Liver (tissue), 9 donors: Measurements from ENCODE around the gene TMEM232. TPM values are rescaled to one million over a fixed set of nuclear protein-coding genes. Genes with fewer than 3 reads are reported as not detected.

Source experiments
- DNase-seq: peaks from one replicate; pipeline ENCODE4 v3.0.0-alpha.2; 2017; ENCODE audit warnings: low spot score
- H3K27ac ChIP-seq, 2 donors: one replicate each; pipeline ENCODE4 v1.7.0; 2013; ENCODE audit warnings: inconsistent platforms in 2 of 2, low read length in 2 of 2, control low read depth in 1 of 2, low read depth in 1 of 2, mild to moderate bottlenecking in 1 of 2
- H3K27me3 ChIP-seq, 4 donors: one replicate each; pipeline versions ENCODE4 v1.6.1 to v1.7.0; 2013; ENCODE audit warnings: low read length in 3 of 4, inconsistent platforms in 1 of 4, mild to moderate bottlenecking in 1 of 4, moderate library complexity in 1 of 4; ENCODE audit not compliant: control insufficient read depth in 4 of 4, insufficient read depth in 4 of 4
- H3K36me3 ChIP-seq, 4 donors: one replicate each; pipeline versions ENCODE4 v1.6.1 to v1.7.0; 2013; ENCODE audit warnings: low read length in 3 of 4, mild to moderate bottlenecking in 3 of 4, low read depth in 1 of 4, moderate library complexity in 1 of 4; ENCODE audit not compliant: control insufficient read depth in 4 of 4, insufficient read depth in 3 of 4
- H3K4me1 ChIP-seq, 4 donors: one replicate each; pipeline versions ENCODE4 v1.6.1 to v1.7.0; 2013; ENCODE audit warnings: low read length in 3 of 4, mild to moderate bottlenecking in 3 of 4, moderate library complexity in 1 of 4; ENCODE audit not compliant: control insufficient read depth in 4 of 4, insufficient read depth in 4 of 4
- H3K4me3 ChIP-seq, 3 donors: one replicate each; pipeline versions ENCODE4 v1.6.1 to v1.7.0; 2013; ENCODE audit warnings: low read length in 3 of 3, control low read depth in 1 of 3, low read depth in 1 of 3, mild to moderate bottlenecking in 1 of 3
- H3K9ac ChIP-seq, 2 donors: one replicate each; pipeline ENCODE4 v1.7.0; 2013; ENCODE audit warnings: low read length in 2 of 2, mild to moderate bottlenecking in 2 of 2, moderate library complexity in 2 of 2, control low read depth in 1 of 2, low read depth in 1 of 2
- H3K9me3 ChIP-seq, 4 donors: one replicate each; pipeline versions ENCODE4 v1.6.1 to v1.7.0; 2013; ENCODE audit warnings: low read length in 3 of 4; ENCODE audit not compliant: control insufficient read depth in 4 of 4
- ATF3 ChIP-seq: IDR thresholded peaks from 2 replicates; pipeline ENCODE4 v1.6.1; 2016; ENCODE audit warnings: antibody characterized with exemption
- EGR1 ChIP-seq, 2 donors: IDR thresholded peaks; 2 replicates each; pipeline ENCODE4 v1.6.1; 2016 to 2018; ENCODE audit warnings: antibody characterized with exemption in 2 of 2, low read depth in 2 of 2
- FOXA1 ChIP-seq: IDR thresholded peaks from 2 replicates; pipeline ENCODE4 v1.6.1; 2016; ENCODE audit warnings: antibody characterized with exemption
- FOXA2 ChIP-seq: IDR thresholded peaks from 2 replicates; pipeline ENCODE4 v1.6.1; 2016; ENCODE audit warnings: antibody characterized with exemption
- GABPA ChIP-seq, 2 donors: IDR thresholded peaks in 1 of 2; conservative IDR thresholded peaks in 1 of 2; 2 replicates each; pipeline ENCODE4 v1.6.1; 2016; ENCODE audit warnings: antibody characterized with exemption in 2 of 2, mild to moderate bottlenecking in 1 of 2, moderate library complexity in 1 of 2
- HNF4A ChIP-seq, 2 donors: conservative IDR thresholded peaks; 2 replicates each; pipeline ENCODE4 v1.6.1; 2016; ENCODE audit warnings: antibody characterized with exemption in 2 of 2, mild to moderate bottlenecking in 2 of 2
- HNF4G ChIP-seq: IDR thresholded peaks from 2 replicates; pipeline ENCODE4 v1.6.1; 2016; ENCODE audit warnings: antibody characterized with exemption
- JUND ChIP-seq, 2 donors: IDR thresholded peaks; 2 replicates each; pipeline ENCODE4 v1.6.1; 2016; ENCODE audit warnings: antibody characterized with exemption in 2 of 2
- NR2F2 ChIP-seq: IDR thresholded peaks from 2 replicates; pipeline ENCODE4 v1.6.1; 2016; ENCODE audit warnings: antibody characterized with exemption
- RAD21 ChIP-seq, 2 donors: IDR thresholded peaks; 2 replicates each; pipeline ENCODE4 v1.6.1; 2016; ENCODE audit warnings: antibody characterized with exemption in 2 of 2, mild to moderate bottlenecking in 2 of 2
- RXRA ChIP-seq, 2 donors: IDR thresholded peaks; 2 replicates each; pipeline ENCODE4 v1.6.1; 2017 to 2018; ENCODE audit warnings: antibody characterized with exemption in 2 of 2, mild to moderate bottlenecking in 1 of 2
- SP1 ChIP-seq: IDR thresholded peaks from 2 replicates; pipeline ENCODE4 v1.6.1; 2018; ENCODE audit warnings: antibody characterized with exemption, mild to moderate bottlenecking
- TAF1 ChIP-seq: conservative IDR thresholded peaks from 2 replicates; pipeline ENCODE4 v1.6.1; 2016; ENCODE audit warnings: antibody characterized with exemption, mild to moderate bottlenecking
- YY1 ChIP-seq: IDR thresholded peaks from 2 replicates; pipeline ENCODE4 v1.6.1; 2016; ENCODE audit warnings: antibody characterized with exemption, mild to moderate bottlenecking
- ZBTB33 ChIP-seq: IDR thresholded peaks from 2 replicates; pipeline ENCODE4 v1.6.1; 2016; ENCODE audit warnings: antibody characterized with exemption
- WGBS: extraction: QIAGEN DNeasy Blood & Tissue Kit; methylation state at CpG from one replicate; pipeline ENCODE4 v1.1.7; 2013; 5-methylcytosine and 5-hydroxymethylcytosine counted together
- polyA plus RNA-seq, 2 donors: library from polyadenylated mRNA; stranded (reverse) in 1 of 2; unstranded in 1 of 2; fragments of 200-250 nt in 1 of 2; fragments of >200 nt in 1 of 2; fragmentation: Nextera tagmentation in 1 of 2; extraction: Ambion mirVana in 1 of 2; gene quantifications; one replicate each; pipeline versions ENCODE4 v1.2.1 to v1.2.3, GENCODE V29; 2013 to 2015
- total RNA-seq, 2 donors: library from RNA; depleted of rRNA; stranded (reverse); fragments of >200 nt; gene quantifications; one replicate each; pipeline ENCODE4 v1.2.3, GENCODE V29; 2014
- TF ChIP-seq, protein P1 (sequence below): fragments of 150-350 bp; IDR thresholded peaks from 2 replicates; pipeline ENCODE4 v1.5.1; 2017; ENCODE audit warnings: improper control_type of control experiment, low read depth, low read length; ENCODE audit not compliant: missing input control
- TF ChIP-seq, protein P2 (sequence below): IDR thresholded peaks from 2 replicates; pipeline ENCODE4 v1.6.1; 2016; ENCODE audit warnings: antibody characterized with exemption
- TF ChIP-seq, protein P3 (sequence below): IDR thresholded peaks from 2 replicates; pipeline ENCODE4 v1.6.1; 2016; ENCODE audit warnings: antibody characterized with exemption, mild to moderate bottlenecking
- donor health status: healthy.
- donor health status: healthy.
- donor health status: healthy.
- donor health status: healthy.
- donor health status: healthy.

The TMEM232 gene
- total and polyA plus RNA-seq, 4 donors: 0.39 to 2.5 (median 1.0) TPM

GRCh38 chr5:110431603-110432002, 294.9 kb downstream of the TMEM232 start (continued):
- TF ChIP-seq, protein P1, sequence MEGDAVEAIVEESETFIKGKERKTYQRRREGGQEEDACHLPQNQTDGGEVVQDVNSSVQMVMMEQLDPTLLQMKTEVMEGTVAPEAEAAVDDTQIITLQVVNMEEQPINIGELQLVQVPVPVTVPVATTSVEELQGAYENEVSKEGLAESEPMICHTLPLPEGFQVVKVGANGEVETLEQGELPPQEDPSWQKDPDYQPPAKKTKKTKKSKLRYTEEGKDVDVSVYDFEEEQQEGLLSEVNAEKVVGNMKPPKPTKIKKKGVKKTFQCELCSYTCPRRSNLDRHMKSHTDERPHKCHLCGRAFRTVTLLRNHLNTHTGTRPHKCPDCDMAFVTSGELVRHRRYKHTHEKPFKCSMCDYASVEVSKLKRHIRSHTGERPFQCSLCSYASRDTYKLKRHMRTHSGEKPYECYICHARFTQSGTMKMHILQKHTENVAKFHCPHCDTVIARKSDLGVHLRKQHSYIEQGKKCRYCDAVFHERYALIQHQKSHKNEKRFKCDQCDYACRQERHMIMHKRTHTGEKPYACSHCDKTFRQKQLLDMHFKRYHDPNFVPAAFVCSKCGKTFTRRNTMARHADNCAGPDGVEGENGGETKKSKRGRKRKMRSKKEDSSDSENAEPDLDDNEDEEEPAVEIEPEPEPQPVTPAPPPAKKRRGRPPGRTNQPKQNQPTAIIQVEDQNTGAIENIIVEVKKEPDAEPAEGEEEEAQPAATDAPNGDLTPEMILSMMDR: no peak
- no peak for TF ChIP-seq TAF1
- TF ChIP-seq FOXA1: no peak
- TF ChIP-seq HNF4G: no peak
- TF ChIP-seq RAD21 (IDR thresholded peaks at IDR 0.05): no peak
- no peak for TF ChIP-seq YY1
- TF ChIP-seq JUND (IDR thresholded peaks at IDR 0.05): no peak
- no peak for TF ChIP-seq SP1

- Histone ChIP-seq H3K9me3 (no peaks in the 10 kb centered on the region), H3K4me1 (no peaks in the 10 kb centered on the region), H3K27ac (no peak overlapping the region), H3K9ac (no peak overlapping the region), H3K36me3 (no peaks in the 10 kb centered on the region), H3K27me3 (no peaks in the 10 kb centered on the region), H3K4me3 (no peak overlapping the region)
- 53% methylated on average over 2 of the region's 2 CpGs for WGBS
- TF ChIP-seq YY1 (no peak), JUND (IDR thresholded peaks at IDR 0.05) (no peak), FOXA1 (no peak), ZBTB33 (no peak), HNF4G (no peak), GABPA (IDR thresholded peaks at IDR 0.05 in 1 of 2, conservative IDR thresholded peaks at IDR 0.05 in 1 of 2) (no peak), EGR1 (IDR thresholded peaks at IDR 0.05; ENCODE audit: low read depth in 2 of 2) (no peak), FOXA2 (no peak), RXRA (IDR thresholded peaks at IDR 0.05) (no peak), NR2F2 (no peak), HNF4A (conservative IDR thresholded peaks at IDR 0.05) (no peak), RAD21 (IDR thresholded peaks at IDR 0.05) (peak; percentile 68 to 71)
- TF ChIP-seq, protein P1: peak; percentile 32
- TF ChIP-seq, protein P2, sequence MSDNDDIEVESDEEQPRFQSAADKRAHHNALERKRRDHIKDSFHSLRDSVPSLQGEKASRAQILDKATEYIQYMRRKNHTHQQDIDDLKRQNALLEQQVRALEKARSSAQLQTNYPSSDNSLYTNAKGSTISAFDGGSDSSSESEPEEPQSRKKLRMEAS: no peak
- DNase-seq: no peak
Observed at GRCh38 chr5:110414360-110414759, 312.1 kb downstream of the TMEM232 start.

- Histone ChIP-seq H3K27me3 (no peaks in the 10 kb centered on the region), H3K36me3 (no peaks in the 10 kb centered on the region), H3K4me3 (no peak overlapping the region), H3K4me1 (no peaks in the 10 kb centered on the region), H3K27ac (no peak overlapping the region), H3K9me3 (no peaks in the 10 kb centered on the region), H3K9ac (no peak overlapping the region)
- WGBS: 92% methylated on average over 2 of the region's 2 CpGs
- no peak for DNase-seq
- TF ChIP-seq HNF4G (no peak), JUND (IDR thresholded peaks at IDR 0.05) (no peak), ATF3 (no peak), TAF1 (no peak), FOXA1 (no peak), GABPA (IDR thresholded peaks at IDR 0.05 in 1 of 2, conservative IDR thresholded peaks at IDR 0.05 in 1 of 2) (no peak)
- TF ChIP-seq, protein P1: no peak
- TF ChIP-seq, protein P3, sequence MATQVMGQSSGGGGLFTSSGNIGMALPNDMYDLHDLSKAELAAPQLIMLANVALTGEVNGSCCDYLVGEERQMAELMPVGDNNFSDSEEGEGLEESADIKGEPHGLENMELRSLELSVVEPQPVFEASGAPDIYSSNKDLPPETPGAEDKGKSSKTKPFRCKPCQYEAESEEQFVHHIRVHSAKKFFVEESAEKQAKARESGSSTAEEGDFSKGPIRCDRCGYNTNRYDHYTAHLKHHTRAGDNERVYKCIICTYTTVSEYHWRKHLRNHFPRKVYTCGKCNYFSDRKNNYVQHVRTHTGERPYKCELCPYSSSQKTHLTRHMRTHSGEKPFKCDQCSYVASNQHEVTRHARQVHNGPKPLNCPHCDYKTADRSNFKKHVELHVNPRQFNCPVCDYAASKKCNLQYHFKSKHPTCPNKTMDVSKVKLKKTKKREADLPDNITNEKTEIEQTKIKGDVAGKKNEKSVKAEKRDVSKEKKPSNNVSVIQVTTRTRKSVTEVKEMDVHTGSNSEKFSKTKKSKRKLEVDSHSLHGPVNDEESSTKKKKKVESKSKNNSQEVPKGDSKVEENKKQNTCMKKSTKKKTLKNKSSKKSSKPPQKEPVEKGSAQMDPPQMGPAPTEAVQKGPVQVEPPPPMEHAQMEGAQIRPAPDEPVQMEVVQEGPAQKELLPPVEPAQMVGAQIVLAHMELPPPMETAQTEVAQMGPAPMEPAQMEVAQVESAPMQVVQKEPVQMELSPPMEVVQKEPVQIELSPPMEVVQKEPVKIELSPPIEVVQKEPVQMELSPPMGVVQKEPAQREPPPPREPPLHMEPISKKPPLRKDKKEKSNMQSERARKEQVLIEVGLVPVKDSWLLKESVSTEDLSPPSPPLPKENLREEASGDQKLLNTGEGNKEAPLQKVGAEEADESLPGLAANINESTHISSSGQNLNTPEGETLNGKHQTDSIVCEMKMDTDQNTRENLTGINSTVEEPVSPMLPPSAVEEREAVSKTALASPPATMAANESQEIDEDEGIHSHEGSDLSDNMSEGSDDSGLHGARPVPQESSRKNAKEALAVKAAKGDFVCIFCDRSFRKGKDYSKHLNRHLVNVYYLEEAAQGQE: no peak
Observed at GRCh38 chr5:110413856-110414255, 312.6 kb downstream of the TMEM232 start.
